Fibroblast of lung (primary cell): ENCODE data around the gene ATP5PB.

Source experiments
- EZH2 ChIP-seq: IDR thresholded peaks from 2 replicates; pipeline ENCODE4 v1.5.1; 2012; ENCODE audit warnings: low read length, control low read depth, mild to moderate bottlenecking; ENCODE audit errors: missing control alignments
- TF ChIP-seq, protein P1 (sequence below), 2 donors: IDR thresholded peaks in 1 of 2; conservative IDR thresholded peaks in 1 of 2; 1 replicate in 1 of 2; 2 replicates in 1 of 2; pipeline ENCODE4 v1.5.1; 2011 to 2012; ENCODE audit warnings: low read length in 2 of 2, control low read depth in 1 of 2, inconsistent platforms in 1 of 2, low read depth in 1 of 2, mild to moderate bottlenecking in 1 of 2

DNA sequence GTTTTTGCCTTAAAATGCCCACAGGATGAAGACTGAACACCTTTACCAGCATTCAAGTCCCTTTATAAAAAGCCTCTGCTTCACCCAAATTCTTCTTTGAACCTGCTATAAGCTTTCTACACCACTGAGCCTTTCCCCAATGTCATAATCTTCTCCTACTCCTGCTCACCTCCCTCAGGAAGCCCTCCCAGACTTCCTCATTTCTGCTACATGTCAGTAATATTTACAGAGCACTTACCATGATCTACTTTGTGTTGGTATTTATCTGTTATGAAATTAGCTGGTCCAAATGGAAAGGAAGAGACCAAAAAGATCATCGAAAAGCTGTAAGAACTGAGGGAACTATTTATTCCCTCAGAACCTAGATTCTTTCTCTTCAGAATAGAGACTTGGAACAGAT is 30.2 kb upstream of the ATP5PB start:
- TF ChIP-seq, protein P1, sequence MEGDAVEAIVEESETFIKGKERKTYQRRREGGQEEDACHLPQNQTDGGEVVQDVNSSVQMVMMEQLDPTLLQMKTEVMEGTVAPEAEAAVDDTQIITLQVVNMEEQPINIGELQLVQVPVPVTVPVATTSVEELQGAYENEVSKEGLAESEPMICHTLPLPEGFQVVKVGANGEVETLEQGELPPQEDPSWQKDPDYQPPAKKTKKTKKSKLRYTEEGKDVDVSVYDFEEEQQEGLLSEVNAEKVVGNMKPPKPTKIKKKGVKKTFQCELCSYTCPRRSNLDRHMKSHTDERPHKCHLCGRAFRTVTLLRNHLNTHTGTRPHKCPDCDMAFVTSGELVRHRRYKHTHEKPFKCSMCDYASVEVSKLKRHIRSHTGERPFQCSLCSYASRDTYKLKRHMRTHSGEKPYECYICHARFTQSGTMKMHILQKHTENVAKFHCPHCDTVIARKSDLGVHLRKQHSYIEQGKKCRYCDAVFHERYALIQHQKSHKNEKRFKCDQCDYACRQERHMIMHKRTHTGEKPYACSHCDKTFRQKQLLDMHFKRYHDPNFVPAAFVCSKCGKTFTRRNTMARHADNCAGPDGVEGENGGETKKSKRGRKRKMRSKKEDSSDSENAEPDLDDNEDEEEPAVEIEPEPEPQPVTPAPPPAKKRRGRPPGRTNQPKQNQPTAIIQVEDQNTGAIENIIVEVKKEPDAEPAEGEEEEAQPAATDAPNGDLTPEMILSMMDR (conservative IDR thresholded peaks at IDR 0.05 in 1 of 2, IDR thresholded peaks at IDR 0.05 in 1 of 2; ENCODE audit: low read depth in 1 of 2, low read length in 2 of 2), result no peak
- TF ChIP-seq EZH2, result no peak
